SIG-M5 treated with dmso at 0.1 percent for 504 hours (cell line): ENCODE data around the gene TADA2B.

Experiments
- DNase-seq: peaks from one replicate; lab custom pipeline; 2025; ENCODE audit not compliant: unreplicated experiment; lab: John Stamatoyannopoulos, UW

TADA2B gene, protein sequence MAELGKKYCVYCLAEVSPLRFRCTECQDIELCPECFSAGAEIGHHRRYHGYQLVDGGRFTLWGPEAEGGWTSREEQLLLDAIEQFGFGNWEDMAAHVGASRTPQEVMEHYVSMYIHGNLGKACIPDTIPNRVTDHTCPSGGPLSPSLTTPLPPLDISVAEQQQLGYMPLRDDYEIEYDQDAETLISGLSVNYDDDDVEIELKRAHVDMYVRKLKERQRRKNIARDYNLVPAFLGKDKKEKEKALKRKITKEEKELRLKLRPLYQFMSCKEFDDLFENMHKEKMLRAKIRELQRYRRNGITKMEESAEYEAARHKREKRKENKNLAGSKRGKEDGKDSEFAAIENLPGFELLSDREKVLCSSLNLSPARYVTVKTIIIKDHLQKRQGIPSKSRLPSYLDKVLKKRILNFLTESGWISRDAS

DNA sequence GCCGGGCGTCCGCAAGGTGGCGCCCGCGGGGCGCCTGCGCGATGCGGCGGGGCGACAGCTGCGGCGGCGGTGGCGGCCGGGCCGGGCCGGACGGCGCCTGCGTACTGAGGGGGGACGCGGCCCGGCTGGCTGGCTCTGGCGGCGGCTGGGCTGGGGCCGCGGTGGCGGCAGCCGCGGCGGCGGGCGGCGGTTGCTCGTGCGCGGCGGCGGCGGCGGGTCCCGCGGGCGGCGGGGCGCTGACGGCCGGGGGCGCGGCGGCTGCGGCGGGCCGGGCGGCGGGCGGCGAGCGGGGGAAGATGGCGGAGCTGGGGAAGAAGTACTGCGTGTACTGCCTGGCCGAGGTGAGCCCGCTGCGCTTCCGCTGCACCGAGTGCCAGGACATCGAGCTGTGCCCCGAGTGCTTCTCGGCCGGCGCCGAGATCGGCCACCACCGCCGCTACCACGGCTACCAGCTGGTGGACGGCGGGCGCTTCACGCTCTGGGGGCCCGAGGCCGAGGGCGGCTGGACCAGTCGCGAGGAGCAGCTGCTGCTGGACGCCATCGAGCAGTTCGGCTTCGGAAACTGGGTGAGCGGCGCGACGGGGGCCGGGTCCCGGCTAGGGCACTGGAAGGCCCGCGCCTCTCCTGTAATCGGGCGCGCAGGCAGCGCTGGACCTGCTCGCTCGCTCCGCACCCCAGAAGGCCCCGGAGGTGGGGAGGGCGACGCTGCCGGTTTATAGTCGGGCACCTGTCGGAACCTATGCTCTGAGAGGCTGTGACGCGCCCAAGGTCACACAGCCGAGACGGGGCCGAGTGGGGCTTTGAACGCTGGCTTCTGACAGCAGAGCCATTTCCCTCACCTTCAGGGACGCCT lies at the start of gene TADA2B:
TSS of gene TADA2B (plus strand) at position 89 of the 853 bp plus-strand sequence. CDS start at position 297, 208 bp downstream.
- peak; percentile 39 for DNase-seq

DNA sequence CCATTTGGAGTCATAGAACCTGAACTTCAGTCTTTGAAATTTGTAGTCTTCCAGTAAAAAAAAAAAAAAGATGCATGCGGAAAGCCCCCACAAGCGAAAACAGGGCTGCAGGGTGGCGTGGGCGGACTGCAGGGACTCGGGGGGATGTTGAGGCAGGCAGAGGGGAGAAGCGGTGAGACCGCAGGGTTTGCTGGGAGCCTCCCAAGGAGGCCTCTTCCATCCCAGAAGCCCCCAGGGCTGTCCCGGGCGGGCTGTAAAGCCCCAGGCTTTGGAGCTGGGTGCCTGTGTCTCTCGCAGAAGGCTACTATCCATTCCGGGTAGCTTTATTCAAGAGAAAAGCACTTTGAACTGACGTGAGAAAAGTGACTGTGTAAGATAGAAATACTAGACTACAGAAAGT lies 46.7 kb upstream of the TADA2B start:
- DNase-seq = no peak

DNA sequence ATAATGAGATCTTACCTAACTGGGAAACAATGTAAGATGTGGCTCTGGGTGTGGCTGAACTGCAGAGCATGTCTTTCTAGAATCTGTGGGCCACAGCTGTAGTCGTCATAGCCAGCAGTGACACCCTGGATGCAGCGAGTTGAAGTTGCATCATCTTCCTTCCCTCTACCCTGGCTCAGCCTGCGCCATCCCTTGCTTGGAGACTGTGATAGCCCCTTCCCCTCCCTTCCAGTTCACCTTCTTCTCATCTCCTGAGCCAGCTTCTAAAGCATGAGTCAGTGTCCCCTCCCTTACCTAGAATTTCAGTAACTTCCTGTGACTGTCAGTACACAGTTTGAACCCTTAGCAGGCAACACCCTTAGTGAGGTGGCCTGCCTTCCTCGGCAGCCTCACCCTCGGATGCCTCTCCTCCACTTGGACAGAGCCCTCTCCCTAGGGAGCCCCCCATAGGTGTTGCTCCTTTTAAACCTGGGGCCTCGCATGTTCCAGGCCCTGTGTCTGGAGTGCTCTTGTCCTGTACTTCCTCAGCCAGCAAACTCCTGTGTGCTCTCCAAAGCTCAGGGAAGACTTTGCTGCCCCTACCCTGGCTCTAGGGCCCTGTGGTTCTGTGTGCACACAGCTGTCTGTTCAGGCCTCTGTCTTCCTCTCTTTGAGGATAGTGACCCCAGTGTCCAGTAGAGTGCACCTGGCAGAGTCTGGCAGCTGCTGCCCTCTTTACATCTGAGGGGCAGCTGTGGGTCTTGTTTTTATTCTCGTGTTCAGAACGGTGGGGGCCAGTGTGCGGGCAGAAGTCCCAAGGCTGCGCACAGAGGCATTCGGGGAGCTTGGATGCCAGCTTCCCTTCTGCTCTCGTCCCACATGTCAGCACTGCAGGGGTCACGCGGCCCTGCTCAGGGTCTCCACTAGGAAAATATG lies 43.7 kb upstream of the TADA2B start:
- DNase-seq = peak; percentile 31

DNA sequence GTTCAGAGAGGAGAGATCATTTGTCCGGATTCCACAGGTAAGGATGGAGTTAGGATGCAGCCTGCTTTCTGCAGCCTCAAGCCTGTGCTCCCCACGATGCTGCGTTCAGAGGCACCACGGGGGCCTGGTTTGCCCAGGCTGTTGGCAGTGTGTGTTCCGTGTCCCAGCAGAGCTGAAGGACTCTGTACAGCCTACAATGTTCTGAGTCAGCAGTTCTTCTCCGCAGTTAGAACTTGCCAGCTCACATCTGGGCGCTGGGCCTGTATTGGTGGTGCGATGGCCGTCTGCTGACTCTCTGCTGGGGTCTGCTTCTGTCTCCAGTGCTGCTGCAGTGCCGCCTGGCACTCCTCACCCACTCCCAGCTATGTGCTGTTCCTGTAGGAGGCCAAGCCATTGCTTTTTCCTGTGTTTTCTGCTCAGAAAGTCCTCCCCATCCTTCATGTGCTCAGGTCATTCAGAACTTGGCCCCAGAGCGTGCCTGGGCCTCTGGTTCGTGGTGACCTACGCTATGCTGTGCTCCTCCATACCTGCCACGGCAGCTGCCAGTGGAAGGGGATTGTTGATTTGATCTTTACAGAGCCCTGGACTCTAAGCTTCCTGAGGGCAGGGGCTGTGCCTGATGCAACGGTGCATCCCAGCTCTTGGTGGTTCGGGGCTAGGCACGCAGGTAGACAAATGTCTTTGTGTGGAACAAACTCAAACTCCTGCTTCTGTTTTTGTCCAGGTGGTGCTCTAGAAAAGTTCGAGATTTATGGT lies 42.6 kb upstream of the TADA2B start:
- no peak for DNase-seq

DNA sequence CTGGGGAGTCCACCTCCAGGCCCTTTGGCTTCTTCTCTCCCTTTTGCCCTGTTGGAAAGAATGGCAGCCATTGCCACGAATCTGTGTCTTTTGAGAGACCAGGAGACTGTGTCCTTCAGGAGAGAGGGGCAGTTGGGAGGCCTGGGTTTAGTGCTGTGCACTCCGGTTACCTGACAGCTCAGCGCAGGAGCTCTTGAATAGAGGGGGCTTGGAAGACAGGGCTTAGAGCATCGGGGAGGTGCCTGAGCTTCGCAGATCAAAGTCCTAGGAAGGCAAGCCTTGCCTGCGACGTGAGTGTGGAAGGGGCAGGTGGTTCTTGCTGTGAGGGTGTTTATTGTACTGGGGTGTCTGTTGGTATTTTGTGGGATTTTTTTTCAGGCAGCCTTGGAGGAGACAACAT lies 41.9 kb upstream of the TADA2B start:
- DNase-seq = no peak

DNA sequence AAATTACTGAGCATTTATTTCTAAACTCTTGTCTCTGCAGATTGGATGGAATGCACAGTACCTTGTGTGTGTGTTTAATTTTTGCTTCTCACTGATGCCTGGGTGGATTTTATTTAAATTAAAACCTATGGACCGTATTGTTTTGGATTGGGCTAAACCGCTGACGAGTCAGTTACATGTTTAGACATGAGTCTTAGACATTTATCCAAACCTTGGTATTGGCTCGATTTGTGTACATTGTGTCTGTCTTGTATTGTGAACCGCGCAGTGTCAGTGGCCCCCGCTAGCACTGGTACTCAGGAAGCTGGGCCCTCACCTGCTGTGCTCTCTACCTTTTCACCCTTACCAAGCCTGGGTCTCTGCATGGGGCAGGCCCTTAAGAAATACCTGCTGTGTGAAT lies 40.8 kb upstream of the TADA2B start:
- DNase-seq = no peak

DNA sequence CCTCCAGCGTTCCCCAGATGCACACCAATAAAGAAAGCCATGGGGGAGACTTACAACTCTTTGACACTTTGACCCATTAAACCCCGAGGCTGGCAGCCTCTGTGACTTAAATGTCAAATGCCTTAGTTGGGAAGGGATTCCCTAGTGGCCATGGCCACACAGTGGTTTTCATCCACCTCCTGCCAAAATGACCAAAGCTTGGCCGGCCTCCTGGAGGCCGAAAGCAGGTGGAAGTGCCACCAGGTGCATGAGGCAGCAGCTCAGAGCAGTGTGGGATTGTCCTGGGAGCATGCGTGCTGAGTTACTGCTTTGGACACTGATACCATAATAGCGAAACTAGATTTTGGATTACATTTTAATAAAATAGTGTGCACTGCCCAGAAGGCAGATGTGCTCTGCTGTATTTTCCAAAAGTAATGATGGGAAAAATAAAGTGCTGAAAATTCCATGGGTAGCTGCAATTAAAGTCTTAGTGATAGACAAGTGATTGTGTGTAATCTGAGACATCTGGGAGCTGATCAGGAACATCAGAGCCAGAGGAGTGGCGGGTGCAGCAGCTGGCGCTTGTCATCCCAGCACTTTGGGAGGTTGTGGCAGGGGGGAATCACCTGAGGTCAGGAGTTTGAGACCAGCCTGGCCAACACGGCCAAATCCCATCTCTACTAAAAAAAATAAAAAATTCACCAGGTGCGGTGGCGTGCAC lies 39.8 kb upstream of the TADA2B start:
- no peak for DNase-seq

DNA sequence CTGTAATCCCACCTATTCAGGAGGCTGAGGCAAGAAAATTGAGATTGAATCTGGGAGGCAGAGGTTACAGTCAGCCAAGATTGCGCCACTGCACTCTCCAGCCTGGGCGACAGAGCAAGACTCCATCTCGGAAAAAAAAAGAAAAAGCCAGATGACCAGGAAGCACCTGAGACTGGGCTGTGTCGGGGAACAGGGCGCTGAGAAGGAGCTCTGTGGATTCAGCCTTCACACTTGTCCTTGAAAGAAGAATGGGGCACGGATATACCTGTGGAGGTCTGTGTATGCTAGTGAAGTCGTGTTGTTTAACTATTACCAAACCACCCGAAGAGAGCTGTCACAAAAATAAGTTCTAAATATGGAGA lies 39.3 kb upstream of the TADA2B start:
- no peak for DNase-seq

DNA sequence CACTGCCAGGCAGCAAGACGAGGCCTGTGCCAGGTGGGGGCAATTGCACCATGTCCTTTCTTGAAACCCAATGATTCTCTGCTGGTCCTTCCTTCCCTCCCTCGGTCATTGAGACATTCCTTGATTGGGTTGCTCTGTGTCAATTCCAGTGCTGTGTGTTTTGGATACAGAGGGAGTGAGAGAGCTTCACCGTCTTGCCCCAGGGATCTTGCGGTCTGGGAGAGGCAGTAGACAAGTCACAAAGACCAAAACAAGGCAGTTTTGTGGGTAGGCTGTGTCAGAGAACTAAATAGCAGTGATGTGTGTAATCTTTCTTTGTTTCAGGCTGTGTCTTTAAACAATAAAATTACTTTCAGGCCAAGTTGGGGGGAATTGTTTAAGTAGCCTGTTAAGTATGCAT lies 38.8 kb upstream of the TADA2B start:
- no peak for DNase-seq

DNA sequence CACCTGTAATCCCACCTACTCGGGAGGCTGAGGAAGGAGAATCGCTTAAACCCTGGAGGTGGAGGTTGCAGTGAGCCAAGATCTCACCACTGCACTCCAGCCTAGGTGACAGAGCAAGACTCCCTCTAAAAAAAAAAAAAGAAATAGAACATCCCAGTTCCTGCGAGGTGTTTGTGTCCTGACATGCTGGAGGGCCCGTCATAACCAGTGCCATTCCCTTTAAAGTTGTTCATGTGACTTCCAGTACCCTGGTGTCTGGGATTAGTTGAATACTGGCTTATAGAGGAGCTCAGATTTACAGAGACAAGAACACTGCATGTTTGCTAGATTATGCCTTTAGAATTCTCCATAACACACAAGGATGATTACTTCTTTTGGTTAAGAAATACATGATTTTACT lies 37.6 kb upstream of the TADA2B start:
- no peak for DNase-seq

DNA sequence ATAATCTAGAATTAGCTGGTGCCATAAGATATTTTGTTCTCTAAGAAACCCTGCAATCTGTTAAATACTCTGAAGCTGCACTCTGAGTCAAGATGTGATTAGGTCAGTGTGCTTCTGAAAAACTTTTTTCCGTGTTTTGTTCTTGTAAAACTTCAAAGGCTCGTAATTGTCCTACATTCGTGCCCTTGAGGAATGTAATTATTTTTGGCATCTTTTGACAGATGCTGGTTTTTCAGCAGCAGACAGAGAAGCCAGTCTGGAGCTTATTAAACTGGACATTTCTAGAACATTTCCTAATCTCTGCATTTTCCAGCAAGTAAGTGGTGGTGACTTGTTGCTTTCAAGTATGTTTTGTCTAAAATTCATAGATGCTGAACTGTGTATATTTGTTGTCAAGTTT lies 36.8 kb upstream of the TADA2B start:
- no peak for DNase-seq

DNA sequence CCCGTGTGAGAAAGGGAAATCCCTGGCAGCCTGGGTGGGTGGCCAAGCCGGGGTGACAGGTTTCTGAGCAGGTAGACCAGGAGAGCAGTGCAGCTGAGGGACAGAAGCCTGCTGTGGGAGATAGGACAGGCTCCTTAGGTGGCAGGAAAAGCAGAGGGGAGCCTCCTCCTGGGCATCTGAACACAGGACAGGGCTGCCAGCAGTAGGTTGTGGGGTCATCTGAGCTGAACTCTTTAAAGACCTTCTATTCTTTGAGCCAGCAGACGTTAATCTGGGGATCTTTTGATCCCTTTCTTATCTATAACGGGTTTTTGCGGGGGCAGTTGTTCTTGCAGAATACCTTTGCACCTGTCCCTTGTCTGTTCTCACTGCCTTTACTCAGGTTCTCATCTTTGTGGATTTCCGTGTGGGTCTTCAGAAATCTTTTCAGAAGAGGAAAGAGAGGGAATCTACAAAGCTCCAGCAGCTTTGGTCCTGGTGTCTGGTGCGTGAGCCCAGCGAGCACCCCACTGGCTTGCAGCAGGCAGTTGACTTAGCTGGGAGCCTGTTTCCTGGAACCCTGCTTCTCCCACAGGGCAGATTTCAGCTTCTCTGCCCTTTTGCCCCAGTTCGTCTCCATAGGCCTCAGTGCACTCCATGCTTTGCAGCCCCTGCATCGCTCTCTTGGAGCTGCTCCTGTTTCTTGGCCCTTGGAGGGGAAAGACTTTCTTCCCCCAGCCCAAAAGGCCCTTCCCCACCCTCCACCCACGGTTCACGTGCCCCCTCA lies 35.8 kb upstream of the TADA2B start:
- DNase-seq = no peak

DNA sequence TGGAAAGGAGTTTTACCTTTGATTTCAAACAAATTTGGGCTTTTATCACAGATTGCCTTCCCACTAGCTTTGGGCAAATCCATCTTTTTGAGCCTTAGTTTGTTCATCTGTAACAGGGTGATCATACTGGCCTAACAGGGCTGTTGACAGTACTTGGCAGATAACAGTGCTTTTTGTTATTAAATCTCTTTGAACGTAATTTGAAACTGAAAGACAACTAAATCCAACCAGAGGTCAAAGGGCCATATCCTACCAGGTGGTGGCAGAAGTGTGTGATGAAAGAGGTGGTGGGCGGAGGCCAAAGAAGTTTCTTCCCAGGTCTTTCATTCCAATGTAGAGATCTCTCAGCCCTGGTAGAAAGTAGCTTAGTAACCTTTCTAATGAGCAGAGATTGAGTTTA lies 35.2 kb upstream of the TADA2B start:
- no peak for DNase-seq

DNA sequence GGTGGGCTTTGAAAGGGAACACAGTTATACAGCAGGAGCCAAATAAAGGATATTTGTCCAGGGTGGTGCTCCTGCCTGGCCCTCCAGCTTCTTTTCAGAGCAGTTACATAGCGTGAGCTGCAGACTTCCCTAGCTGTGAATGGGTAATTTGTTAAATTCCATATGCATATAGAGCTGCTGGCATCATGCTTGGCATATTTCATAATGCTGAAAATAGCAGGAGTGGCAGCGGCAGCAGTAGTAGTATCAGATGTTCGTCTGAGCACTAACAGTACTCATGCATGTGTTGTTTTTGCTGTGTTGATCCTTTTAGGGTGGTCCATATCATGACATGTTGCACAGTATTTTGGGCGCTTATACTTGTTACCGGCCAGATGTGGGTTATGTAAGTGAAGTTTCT lies 33.6 kb upstream of the TADA2B start:
- DNase-seq = no peak

DNA sequence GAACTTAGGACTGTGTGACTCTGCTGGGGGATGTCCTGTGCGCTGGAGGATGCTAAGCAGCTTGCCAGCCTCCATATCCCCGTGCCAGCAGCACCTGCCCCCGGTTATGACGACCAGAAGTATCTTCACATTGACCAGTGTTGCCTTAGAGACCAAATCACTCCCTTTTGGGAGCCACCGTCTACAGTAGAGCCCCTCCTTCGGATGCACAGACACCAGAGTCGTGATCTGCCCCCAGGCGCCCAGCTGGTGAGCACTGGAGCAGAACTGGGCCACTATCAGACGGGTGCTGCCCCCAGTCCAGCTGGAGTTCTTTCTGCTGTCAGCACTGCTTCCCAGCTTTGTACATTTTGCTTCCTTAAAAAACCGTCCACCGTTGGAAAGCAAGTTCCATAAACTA lies 30.0 kb upstream of the TADA2B start:
- no peak for DNase-seq

DNA sequence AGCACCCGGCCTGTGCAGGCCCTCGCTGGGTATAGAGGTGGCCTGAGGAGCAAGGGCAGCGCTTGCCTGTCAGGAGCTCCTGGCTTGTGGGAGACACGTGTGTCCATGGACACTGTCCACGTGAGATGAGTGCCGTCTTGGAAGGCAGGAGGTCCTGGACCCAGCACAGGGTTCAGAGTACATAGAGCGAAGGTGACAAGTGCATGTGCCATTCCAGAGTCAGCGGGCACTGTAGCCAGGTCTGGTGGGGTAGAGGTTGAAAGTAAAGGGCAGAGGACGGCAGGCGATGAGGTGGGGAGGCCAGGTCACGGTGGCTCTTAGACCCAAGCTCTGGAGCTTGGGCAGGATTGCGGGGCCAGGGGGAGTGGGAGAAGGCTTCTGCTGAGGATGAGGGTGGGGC lies 28.4 kb upstream of the TADA2B start:
- no peak for DNase-seq

DNA sequence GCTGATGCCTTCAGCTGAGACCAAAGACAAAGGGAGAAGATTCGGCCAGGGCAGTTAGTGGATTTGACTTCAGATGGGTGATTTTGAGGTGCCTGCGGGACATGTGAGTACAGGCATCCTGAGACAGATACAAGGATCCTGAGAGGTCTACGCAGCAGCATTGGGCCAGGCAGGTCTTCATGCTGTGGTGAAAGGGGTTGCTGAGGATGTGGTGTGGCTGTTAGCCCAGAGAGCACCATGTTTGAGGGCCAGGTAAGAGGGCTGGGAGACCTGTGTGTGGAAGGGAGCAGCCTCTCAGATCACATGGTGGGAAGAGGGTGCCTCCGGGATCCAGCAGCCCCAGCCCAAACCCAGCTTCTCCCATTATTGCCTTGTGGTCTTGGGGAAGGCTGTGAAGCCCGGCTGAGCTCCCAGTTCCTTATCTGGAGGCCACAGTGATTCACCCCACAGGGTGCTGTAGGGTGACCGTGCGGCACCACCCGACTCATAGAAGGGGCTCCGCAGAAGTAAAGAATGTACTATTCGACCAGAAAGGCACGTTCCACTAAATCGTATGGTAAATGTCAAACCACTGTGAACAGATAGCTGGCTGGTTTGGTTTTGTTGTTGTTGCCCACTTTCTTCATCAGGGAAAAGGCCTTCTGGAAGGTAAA lies 27.7 kb upstream of the TADA2B start:
- DNase-seq = no peak

DNA sequence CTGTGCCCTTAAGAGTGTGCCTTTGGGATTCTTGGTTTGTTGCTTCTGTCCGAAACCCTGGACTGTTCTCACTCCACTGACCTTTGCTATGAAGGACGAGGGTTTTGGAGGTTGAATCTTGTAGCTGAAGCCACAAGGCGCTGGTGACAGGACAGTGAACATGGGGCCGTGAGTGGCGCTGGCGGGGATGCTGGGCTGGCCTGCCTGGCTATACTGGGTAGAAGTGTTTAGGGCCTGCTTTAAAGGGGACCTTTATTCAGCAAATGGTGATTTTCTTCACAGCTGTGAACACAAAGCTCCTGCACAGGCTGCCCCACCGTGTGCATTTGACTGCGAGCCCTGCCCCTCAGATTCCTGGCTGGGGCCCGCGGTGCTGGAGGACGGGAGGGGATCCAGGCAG lies 27.1 kb upstream of the TADA2B start:
- no peak for DNase-seq

DNA sequence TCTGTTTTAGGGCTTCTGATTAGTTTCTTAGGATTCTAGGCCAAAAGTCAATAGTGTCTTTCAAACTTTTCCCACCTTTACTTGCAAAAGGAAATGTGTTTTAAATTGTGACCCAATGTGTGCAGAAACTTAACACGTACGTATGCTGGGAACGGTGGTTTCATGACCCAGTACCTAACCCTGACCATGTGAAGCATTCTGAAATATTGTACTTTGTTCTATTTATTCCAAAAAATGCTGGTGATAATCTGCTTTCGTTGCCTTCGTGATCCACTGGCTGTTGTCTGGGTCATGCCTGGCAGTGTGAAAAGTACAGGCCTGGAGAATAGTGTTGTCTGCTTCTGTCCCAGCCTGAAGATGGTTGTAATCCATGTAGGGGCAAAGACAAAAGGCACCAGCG lies 26.7 kb upstream of the TADA2B start:
- no peak for DNase-seq
